GM21786 (cell line): Measurements from ENCODE around the gene CIAO1.
"Not testable (repeated sequence)": the region's sequence is repeated elsewhere in the genome, so short reads cannot be mapped to it uniquely, and the experiment has no call there.

Experiments used
- ATAC-seq: cut with Tn5 transposase; IDR thresholded peaks from one replicate; pipeline ENCODE4 v1.9.1; 2021; ENCODE audit not compliant: unreplicated experiment

CIAO1 gene

DNA sequence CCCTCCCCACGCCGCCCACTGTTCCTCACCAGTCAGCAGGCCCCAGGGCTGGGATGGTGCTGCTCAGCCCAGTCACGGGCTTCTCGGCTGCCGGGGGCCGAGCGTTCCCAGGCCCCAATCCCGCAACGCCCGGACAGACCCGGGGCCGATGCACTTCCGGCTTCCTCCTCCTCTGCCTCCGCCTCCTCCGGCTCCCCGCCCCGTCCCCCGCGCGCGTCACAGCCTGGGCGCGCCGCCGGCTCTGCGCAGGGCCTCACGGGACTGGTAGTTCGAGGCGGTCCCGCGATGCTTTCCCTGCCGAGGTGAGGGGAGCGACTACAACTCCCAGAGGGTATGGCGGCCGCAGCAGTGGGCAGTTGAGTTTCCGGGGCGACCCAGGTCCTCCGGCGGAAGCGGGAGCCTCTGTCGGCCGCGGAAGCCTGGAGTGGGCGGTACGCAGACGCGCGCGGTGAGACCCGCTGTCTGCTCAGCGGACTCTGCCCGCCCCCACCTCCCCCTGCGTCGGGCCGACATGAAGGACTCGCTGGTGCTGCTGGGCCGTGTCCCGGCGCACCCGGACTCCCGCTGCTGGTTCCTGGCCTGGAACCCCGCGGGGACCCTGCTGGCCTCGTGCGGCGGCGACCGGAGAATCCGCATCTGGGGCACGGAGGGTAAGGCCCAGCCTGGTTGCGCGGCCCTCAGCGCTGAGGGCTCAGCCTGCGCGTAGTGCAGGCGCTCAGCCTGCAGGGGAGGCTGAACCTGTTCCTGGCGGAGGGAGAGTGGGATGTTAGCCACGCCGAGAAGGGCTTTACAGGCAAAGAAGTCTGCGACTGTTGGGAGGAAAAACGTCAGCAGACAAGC lies at the start of gene CIAO1, which contains the start of gene TMEM127:
TSS of gene CIAO1 (plus strand) at position 386 of the 840 bp plus-strand sequence. CDS start at position 512, 126 bp downstream.
TSS of gene TMEM127 (minus strand) at position 158 of the 840 bp plus-strand sequence. CDS start 616 bp downstream, outside the sequence.
- peak; percentile 93 for ATAC-seq

DNA sequence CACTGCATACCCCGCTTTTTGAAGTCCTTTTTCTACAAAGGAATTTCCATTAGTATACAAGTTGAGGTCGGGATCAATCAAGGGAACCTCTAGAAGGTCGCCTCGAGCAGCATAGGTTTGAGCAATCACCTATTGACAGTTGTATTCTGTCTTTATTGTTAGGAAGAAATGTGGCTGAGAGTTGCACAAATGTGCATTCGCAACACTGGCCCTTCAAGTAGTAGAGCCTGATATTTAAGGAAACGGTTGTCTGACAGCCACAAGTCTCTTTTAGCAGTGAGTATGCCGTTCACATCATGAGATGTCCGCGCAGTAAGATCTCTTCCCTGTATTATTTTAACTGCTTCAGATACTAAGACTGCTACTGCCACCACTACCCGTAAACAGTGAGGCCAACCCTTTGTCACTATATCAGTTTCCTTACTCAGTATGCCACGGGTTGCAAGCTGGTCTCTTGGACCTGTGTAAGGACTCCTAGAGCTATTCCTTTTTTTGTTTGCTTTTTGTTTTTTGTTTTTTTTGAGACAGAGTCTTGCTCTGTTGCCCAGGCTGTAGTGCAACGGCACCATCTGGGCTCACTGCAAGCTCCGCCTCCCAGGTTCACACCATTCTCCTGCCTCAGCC lies 47.4 kb upstream of the CIAO1 start:
- ATAC-seq = no peak

DNA sequence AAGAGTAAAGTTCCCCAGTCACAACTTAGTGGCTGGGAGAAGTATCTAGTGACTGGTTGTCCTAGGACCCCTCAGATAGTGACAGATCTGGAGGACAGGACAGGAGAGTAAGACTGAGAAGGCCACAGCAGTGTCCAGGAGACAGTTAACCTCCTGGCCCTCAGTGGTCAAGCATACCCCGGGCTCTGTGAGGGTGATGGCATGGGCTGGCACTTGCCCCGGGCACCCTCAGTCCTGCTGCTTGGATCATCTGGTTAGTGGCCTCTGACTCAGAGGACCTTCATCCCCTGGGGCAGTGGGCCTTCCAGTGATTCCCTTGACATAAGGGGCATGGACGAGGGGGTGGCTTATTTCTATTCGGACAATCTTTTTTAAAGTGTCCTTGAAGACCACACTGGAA lies 46.1 kb upstream of the CIAO1 start:
- ATAC-seq = not testable (repeated sequence)

DNA sequence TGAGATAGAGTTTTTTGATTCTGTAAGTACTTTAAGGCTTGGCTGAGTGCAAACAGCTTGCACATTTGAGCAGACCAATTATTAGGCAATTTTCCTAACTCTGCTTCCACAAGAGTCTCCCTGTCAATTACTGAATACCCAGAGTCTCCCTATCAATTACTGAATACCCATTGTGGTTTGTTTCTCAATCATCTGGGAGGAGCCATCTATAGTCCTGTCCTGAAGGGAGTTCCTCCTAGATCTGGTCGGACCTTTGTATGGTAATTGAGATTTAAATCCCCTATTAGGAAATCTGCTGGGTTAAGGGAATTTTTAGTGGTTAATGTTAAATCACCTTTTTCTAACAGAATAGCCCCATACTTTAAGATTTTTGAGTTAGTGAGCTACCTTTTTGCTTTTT lies 44.9 kb upstream of the CIAO1 start:
- ATAC-seq = not testable (repeated sequence)

DNA sequence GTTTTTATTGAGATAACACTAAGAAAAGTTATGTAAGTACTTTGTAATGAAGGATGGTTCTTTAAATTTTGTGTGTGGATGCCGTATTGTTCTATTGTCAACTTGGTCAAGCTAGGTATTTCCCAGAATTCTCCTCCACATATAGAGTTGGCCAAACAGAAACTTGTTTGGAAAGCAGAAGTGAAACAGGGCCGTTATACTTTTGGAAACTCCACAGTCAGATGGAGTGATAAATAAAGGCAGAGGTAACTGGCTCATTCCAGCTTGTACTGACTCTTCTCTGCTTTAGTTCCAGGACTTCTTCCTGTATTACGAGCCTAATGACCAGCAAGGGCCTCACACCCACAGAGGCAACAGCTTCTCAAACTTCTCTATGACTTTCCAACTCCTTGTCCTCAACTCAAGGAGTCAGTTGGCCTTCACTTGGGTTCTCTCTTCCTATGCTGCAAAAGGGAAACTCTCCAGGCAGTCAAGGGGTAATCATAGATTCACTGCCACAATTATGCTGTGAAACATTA lies 41.0 kb upstream of the CIAO1 start:
- ATAC-seq = peak; percentile 77

DNA sequence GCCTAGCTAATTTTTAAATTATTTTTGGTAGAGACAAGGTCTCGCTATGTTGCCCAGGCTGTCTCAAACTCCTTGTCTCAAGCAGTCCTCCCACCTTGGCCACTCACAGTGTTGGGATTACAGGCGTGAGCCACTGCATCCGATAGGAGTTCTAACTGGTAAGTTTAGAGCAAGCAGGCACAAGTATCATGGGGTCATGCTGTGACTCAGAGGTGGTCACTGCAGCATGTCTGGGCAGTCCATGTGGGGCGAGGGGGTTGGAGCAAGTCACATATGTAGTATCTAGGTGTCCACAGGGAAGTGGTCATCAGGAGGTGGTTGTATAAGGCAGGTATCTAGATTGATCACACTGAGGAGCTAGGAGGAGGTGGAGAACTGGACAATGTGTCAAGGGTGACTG lies 34.7 kb upstream of the CIAO1 start:
- no peak for ATAC-seq

DNA sequence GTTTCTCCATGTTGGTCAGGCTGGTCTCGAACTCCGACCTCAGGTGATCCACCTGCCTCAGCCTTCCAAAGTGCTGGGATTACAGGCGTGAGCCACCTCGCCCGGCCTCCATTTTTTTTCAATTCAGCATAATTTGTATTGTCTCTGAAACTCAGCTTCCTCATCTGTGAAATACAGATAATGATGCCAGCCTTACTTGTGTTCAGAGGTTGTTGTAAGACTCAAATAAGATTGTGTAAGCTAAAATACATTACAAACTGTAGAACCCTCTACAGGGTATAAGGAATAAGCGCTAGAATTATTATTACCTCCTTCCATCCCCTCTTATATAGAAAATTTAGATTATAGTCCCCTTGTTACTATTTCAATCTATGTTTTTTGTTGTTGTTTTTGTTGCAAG lies 32.6 kb upstream of the CIAO1 start:
- no peak for ATAC-seq

DNA sequence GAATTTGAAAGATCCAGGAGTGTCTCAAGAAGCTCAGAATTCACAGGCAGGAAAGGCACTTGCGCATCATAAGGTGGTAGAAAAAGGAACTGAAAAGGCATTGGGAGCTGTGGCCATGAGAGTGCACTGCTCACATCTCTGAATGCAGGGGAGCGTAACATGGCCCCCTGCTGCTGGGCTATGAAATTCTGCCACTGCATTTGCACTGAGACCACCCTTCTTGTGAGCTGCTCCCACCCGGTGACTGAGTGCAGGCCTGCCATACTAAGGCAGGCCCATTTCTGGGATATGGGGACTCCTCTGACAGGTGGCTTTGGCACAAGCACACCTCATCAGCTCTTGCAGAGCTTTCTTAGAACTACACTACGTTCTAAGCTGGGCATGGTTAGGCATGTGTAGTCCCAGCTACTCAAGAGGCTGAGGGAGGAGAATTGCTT lies 32.1 kb upstream of the CIAO1 start:
- ATAC-seq = peak; percentile 92

DNA sequence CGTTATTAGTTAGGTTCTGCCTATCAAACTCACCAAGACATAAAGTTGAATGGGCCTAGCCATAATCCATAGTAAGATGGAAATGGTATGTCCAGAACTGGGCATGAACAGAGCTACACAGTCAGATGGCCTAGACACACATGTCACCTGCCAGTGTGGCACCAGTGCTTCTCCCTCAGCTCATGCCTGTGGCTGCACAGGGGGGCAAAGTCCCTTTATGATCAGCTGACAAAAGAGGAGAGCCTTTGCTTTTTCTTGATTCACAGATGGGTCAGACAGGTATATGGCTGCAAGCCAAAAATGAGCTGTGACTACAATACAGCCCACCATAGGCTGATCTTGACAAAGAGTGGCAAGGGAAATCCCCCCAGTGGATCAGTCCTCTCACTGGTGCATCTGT lies 29.1 kb upstream of the CIAO1 start:
- no peak for ATAC-seq

DNA sequence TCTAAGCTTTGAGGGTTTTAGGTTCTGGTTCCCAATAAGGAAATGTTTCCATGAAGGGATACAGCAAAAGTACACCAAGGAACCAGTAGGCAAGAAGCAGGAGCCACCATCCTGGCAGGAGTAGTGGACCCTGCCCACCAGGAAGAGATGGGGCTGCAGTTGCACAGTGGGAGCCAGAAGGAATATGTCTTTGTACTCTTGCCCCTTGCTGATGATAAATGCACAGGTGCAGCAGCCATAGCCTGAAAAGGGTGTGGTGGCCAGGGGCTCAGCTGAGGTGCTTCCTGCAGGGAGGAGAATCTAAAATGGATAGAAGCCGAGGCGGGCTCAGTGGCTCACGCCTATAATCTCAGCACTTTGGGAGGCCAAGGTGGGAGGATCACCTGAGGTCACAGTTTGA lies 27.8 kb upstream of the CIAO1 start:
- no peak for ATAC-seq

DNA sequence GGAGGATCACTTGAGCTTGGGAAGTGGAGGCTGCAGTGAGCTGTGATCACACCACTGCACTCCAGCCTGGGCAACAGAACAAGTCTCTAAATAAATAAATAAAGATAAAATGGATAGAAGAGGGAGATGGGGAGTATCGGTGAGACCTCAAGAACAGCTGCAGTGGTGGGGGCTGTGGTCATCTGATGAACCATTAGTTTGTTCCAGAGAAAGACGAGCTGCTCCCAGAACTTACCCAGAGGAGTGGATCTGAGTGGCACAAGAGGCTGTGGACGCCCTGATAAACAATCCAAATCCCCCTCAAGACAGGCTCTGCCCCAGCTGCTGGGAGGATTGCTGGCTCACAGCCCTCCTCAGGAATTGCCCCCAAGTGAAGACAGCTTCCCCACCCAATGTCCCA lies 26.9 kb upstream of the CIAO1 start:
- ATAC-seq = no peak

DNA sequence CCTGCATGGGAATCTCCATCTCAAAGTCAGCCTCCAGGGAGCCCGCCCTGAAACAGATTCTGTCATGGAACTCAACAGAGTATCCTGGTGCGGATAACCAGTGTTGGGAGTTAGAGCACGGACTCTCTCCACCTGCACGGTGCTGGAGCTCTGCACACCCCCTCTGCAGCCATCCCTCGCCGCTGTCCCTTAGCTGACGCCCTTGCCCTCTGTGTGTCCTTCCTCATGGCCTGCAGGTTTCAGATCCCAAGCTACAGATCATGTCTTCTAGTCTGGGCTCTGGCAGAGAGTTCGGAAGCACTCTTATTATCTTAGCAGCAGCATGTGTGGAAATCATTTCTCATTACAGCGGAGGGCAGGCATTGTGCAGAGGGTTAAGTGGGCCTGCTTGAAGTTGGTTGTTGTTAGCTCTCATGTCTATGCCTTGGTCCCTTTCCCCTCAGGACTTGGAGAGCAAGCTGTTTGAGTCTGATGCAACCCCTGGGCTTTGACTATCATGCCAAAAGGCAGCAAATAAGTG lies 26.2 kb upstream of the CIAO1 start:
- ATAC-seq = no peak

DNA sequence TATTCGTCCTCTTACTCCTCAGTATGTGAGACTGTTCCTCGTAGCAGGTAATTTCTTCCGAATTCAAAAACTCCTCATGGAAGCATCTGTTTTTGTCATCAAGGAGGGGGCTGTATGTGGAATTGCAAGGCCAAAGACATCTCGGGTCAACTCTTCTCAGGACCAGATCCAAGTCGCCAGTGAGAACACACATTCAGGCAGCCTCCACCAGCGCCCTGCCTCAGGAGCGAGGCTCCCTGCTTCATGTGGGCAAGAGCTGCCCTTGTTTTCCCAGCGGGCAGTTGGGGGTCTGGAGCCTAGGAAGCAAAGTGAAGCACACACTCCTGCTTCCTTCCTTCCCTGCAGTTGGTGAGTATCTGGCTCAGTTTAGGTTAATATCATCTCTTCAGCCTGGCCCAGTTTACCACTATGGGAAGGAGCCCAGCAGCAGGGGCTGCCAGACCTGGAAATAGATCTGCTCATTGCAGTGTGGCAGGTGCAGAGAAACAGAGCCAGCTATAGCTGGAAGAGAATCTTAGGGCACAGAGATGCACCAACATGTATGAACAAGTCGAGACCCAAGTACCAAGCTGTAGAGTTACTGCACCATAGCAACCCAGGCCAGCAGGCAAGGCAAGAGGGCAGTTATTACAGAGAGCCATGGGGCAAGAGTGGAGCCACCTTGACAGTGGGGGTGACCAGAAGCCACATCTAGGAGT lies 25.5 kb upstream of the CIAO1 start:
- no peak for ATAC-seq

DNA sequence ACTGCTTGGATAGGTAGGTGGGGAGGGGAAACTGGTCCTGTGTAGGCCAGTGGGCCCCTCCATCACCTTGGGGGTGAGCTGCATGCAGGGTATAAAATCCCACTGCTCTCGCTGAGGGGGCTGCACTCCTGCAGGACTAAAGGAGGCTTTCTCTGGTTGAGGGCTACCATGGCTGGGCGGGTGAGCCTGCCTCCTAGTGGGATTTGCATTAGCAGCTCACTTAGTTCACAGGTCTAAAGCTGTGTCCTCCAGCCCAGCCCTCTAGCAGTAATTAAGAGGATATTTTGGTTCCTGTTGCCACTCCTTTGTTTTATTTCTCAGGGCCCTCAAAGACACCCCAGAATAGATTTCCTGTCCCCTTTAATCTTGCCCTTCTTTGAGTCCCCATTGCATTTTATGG lies 24.8 kb upstream of the CIAO1 start:
- ATAC-seq = no peak

DNA sequence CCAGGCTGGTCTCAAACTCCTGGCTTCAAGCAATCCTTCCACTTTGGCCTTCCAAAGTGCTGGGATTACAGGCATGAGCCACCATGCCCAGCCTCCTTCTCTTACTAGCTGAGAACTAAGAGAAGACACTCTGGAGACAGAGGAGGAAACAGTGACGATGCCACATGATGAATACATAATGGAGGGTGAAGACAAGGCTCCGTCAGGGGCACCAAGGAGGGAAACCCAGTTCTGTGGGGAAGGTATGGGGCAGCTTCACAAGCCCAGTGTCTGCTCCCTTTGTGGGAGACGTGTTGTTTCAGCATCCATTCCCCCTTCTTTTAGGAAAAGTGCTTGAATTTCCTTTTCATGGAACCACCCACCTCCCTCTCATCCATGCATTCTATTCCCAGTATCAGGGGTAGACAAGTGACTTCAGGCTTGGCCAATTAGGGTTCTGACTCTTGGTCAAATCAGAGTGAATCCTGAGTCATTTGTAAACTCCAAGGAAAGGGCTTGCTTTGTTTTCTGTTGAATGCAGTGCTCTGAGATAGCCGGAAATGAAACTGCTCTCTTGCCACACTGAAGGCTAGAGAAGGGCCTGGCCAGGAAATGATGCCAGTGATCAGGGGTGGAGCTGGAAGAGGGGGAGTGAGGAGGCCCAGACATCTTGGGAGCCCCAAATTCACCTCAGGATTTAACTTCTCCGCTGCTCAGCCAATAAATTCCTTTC lies 24.0 kb upstream of the CIAO1 start:
- ATAC-seq = peak; percentile 90

DNA sequence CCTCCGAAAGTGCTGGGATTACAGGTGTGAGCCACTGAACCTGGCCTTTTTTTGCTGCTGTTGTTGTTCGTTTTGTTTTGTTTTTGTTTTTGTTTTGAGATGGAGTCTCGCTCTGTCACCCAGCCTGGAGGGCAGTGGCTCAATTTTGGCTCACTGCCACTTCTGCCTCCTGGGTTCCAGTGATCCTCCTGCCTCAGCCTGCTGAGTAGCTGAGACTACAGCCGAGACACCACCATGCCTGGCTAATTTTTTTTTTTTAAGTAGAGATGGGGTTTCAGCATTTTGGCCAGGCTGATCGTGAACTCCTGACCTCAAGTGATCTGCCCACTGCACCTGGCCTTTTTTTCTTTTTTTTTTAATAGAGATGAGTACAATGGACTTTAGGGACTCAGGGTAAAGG lies 22.2 kb upstream of the CIAO1 start:
- no peak for ATAC-seq

DNA sequence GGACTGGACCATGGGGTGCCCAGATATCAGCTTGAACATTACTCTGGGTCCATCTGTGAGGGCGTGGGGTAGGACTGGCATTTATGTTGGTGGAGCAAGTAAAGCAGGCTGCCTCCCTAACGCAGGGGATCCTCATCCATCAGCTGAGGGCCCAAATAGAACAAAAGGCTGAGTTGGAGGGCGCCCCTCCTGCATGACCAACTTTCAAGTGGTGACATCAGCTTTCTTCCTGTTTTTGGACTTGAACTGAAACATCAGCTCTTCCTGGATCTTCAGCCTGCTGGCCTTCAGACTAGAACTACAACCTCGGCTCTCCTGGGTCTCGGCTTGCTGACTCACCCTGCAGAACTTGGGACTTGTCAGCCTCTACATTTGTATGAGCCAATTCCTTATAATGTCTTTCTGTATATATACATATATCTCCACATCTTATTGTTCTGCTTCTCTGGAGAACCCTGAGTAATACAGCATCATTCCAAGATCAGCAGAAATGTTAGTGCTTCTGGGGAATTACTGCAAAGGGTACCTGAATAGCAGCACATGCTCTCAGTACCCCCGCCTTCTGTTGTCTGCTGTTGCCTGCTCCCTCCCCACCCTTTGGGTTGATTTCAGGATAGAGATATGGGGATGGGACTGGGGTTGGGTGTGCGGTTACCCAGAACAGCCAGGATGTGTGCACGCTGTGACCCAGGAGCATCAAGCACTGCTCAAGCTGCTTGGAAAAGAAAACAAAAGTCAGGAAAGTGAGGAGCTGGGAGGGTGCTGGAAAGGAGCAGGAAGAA lies 20.2 kb upstream of the CIAO1 start:
- ATAC-seq = no peak

DNA sequence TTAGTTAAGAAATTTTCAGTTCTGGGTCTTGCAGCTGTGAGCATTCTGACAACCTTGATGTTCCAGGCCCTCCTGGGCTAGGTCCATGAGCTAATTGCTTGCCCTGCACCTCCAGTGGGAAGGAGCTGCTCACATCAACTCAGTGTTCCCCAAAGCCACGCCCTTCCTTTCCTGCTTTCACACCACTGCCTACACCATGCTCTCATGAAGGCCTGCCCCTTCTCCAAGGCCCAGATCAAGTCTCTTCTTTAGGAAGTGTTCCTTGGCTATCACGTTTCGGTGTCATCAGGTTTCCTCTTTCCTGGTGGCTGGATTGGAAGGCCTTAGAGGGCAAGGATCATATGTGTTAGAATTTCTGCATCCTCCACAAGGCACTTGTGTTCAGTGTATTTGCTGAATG lies 19.0 kb upstream of the CIAO1 start:
- no peak for ATAC-seq

DNA sequence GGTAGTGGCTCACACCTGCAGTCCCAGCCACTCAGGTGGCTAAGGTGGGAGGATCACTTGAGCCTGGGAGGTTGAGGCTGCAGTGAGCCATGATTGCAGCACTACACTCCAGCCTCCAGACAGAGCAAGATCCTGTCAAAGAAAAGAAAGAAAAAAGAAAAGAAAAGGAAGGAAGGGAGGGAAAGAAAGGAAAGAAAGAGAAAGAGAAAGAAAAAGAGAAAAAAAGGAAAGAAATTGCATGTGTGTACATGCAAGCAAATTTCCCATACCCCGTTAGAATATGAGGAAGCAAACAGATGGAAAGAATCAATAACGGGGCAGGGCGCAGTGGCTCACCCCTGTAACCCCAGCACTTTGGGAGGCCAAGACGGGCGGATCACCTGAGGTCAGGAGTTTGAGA lies 18.1 kb upstream of the CIAO1 start:
- ATAC-seq = no peak

DNA sequence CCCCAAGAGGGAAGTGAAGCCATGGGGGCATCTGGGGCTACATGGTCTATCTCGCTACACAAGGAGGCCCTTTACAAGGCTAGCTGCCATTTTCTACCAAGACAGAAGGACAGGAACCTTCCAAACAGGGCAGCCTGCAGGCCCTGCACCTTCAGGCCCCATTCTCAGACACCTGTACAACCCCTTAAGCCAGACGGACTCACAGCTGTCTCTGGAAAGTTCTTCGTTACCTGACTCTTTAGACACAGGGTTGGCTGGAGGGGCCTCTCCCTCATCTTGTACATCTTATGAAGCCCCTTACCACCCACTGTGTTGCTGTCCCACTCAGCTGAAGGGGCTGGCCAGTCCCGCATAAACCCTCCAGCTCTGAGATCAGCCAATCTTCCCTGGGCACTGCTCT lies 17.4 kb upstream of the CIAO1 start:
- no peak for ATAC-seq
